NB4 (cell line): ENCODE results near the gene CEP131.

ENCODE experiments used
- MYC ChIP-seq: IDR thresholded peaks from 2 replicates; pipeline ENCODE4 v1.6.1; 2011; ENCODE audit warnings: low read depth, low read length
- TF ChIP-seq, protein P1 (sequence below): IDR thresholded peaks from one replicate; pipeline ENCODE4 v1.5.1; 2012; ENCODE audit warnings: low read depth, low read length

DNA sequence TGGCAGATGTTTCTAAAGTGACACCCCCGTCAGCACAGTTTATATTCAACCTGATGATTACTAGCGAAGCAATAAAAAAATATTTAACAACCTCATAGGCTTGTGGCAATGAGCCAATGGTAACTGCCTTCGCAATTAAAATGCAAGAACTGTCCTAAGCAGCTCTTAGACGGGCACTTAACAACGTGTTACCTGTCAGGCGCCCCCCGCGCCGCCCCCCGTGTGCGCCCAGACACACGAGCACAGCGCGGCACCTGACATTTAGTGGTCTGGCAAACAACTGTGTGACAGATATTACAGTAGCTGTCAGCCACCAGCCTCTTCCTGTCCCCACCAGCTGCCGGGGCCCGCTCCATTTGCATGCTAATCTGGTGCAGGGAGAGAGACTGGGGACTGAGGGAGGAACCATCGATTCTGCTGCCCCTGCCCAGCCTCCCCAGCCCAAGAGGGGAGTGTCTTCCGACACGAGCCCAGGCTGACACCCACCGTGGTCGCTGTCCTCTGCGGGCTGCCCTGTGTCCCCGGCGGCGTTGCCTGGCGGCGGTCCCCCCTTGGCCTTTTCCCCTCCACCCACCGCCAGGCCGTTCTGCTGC, 29.0 kb upstream of the CEP131 start:
- TF ChIP-seq, protein P1, sequence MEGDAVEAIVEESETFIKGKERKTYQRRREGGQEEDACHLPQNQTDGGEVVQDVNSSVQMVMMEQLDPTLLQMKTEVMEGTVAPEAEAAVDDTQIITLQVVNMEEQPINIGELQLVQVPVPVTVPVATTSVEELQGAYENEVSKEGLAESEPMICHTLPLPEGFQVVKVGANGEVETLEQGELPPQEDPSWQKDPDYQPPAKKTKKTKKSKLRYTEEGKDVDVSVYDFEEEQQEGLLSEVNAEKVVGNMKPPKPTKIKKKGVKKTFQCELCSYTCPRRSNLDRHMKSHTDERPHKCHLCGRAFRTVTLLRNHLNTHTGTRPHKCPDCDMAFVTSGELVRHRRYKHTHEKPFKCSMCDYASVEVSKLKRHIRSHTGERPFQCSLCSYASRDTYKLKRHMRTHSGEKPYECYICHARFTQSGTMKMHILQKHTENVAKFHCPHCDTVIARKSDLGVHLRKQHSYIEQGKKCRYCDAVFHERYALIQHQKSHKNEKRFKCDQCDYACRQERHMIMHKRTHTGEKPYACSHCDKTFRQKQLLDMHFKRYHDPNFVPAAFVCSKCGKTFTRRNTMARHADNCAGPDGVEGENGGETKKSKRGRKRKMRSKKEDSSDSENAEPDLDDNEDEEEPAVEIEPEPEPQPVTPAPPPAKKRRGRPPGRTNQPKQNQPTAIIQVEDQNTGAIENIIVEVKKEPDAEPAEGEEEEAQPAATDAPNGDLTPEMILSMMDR: no peak
- no peak for TF ChIP-seq MYC
